ENCODE measurements around the gene KCNAB1.
"Not testable (repeated sequence)": the region's sequence is repeated elsewhere in the genome, so short reads cannot be mapped to it uniquely, and the experiment has no call there.

KCNAB1 gene

GRCh38 chr3:156217674-156218352, 97.4 kb downstream of the KCNAB1 start:
- no peak for DNase-seq (ENCODE audit: low read depth, low spot score)

- DNase-seq (ENCODE audit: low read depth, low spot score), result peak; percentile 61
Observed at GRCh38 chr3:156218353-156218744, 98.0 kb downstream of the KCNAB1 start.

GRCh38 chr3:156222381-156222780, 102.0 kb downstream of the KCNAB1 start:
- not testable (repeated sequence) for DNase-seq (ENCODE audit: low read depth, low spot score)

- DNase-seq (ENCODE audit: low read depth, low spot score), result not testable (repeated sequence)
Observed at GRCh38 chr3:156224046-156224445, 103.7 kb downstream of the KCNAB1 start.

GRCh38 chr3:156226676-156227420, 106.5 kb downstream of the KCNAB1 start:
- no peak for DNase-seq (ENCODE audit: low read depth, low spot score)

GRCh38 chr3:156227704-156228103, 107.3 kb downstream of the KCNAB1 start:
- DNase-seq (ENCODE audit: low read depth, low spot score), result no peak

GRCh38 chr3:156230278-156230900, 110.0 kb downstream of the KCNAB1 start:
- no peak for DNase-seq (ENCODE audit: low read depth, low spot score)

- DNase-seq (ENCODE audit: low read depth, low spot score), result not testable (repeated sequence)
Observed at GRCh38 chr3:156231221-156231620, 110.8 kb downstream of the KCNAB1 start.

- peak; percentile 43 for DNase-seq (ENCODE audit: low read depth, low spot score)
Observed at GRCh38 chr3:156233876-156234275, 113.5 kb downstream of the KCNAB1 start.

- no peak for DNase-seq (ENCODE audit: low read depth, low spot score)
Observed at GRCh38 chr3:156236556-156237260, 116.3 kb downstream of the KCNAB1 start.

GRCh38 chr3:156240642-156241041, 120.3 kb downstream of the KCNAB1 start:
- DNase-seq (ENCODE audit: low read depth, low spot score), result no peak

- no peak for DNase-seq (ENCODE audit: low read depth, low spot score)
Observed at GRCh38 chr3:156246961-156247725, 126.8 kb downstream of the KCNAB1 start.

GRCh38 chr3:156250550-156250949, 130.2 kb downstream of the KCNAB1 start:
- DNase-seq (ENCODE audit: low read depth, low spot score), result no peak

- DNase-seq (ENCODE audit: low read depth, low spot score), result no peak
Observed at GRCh38 chr3:156251424-156251823, 131.0 kb downstream of the KCNAB1 start.

- DNase-seq (ENCODE audit: low read depth, low spot score), result no peak
Observed at GRCh38 chr3:156252656-156253055, 132.3 kb downstream of the KCNAB1 start.

GRCh38 chr3:156253150-156253549, 132.8 kb downstream of the KCNAB1 start:
- DNase-seq (ENCODE audit: low read depth, low spot score), result no peak

- no peak for DNase-seq (ENCODE audit: low read depth, low spot score)
Observed at GRCh38 chr3:156256256-156256655, 135.9 kb downstream of the KCNAB1 start.

GRCh38 chr3:156256945-156257344, 136.6 kb downstream of the KCNAB1 start:
- no peak for DNase-seq (ENCODE audit: low read depth, low spot score)

- DNase-seq (ENCODE audit: low read depth, low spot score), result no peak
Observed at GRCh38 chr3:156258301-156258700, 137.9 kb downstream of the KCNAB1 start.

GRCh38 chr3:156259896-156260295, 139.5 kb downstream of the KCNAB1 start:
- DNase-seq (ENCODE audit: low read depth, low spot score), result no peak

- no peak for DNase-seq (ENCODE audit: low read depth, low spot score)
Observed at GRCh38 chr3:156260331-156260730, 140.0 kb downstream of the KCNAB1 start.

Measured in ELF-1 (cell line).